SK-N-SH (cell line): ENCODE data around the gene EMILIN2. TPM values are rescaled to one million over a fixed set of nuclear protein-coding genes. Genes with fewer than 3 reads are reported as not detected.
A peak's percentile ranks its signal among the peaks of the same experiment; 100 is the strongest.

Source experiments
- CTCF ChIA-PET: fragments of 300-600, 350-600 bp; formaldehyde crosslinking; extraction: SDS; loops from one replicate; lab custom pipeline; 2021; lab: Yijun Ruan, JAX
- POLR2A ChIA-PET: fragments of 350-600 bp; sonication (Branson Sonifier 250); formaldehyde crosslinking; extraction: SDS; loops from one replicate; lab custom pipeline; 2020; ENCODE audit warnings: antibody characterized with exemption, inconsistent platforms; lab: Yijun Ruan, JAX
- DNase-seq: peaks from one replicate; pipeline ENCODE4 v3.0.0; 2012
- H2AFZ ChIP-seq: fragments of 200-600 bp; sonication (generic); 2 replicates; pipeline ENCODE4 v1.8.1; 2016; ENCODE audit warnings: antibody characterized with exemption, mild to moderate bottlenecking, low read depth
- H3F3A ChIP-seq: fragments of 200-600 bp; sonication (generic); replicated peaks from 2 replicates; pipeline ENCODE3; 2016; ENCODE audit warnings: antibody characterized with exemption, mild to moderate bottlenecking; ENCODE audit not compliant: insufficient read depth
- H3K27ac ChIP-seq, 2 experiments: fragments of 200-500 bp in 1 of 2; fragments of 200-600 bp in 1 of 2; sonication (Bioruptor generic) in 1 of 2; sonication (generic), shearing (Covaris generic) in 1 of 2; 2 replicates each; pipeline versions ENCODE4 v1.5.1 to v1.6.1; 2014 to 2016; ENCODE audit warnings: low read depth in 2 of 2, inconsistent platforms in 1 of 2, low read length in 1 of 2, mild to moderate bottlenecking in 1 of 2, mixed read lengths in 1 of 2
- H3K27me3 ChIP-seq: fragments of 200-600 bp; sonication (generic), shearing (Covaris generic); 2 replicates; pipeline ENCODE4 v1.6.1; 2016; ENCODE audit warnings: mixed run types; ENCODE audit not compliant: insufficient read depth
- H3K36me3 ChIP-seq, 2 experiments: fragments of 200-500 bp in 1 of 2; fragments of 200-600 bp in 1 of 2; sonication (Bioruptor generic) in 1 of 2; sonication (generic) in 1 of 2; replicated peaks in 1 of 2; 2 replicates each; pipeline versions ENCODE3 to v1.5.1; 2014 to 2016; ENCODE audit warnings: low read length in 1 of 2, mild to moderate bottlenecking in 1 of 2; ENCODE audit not compliant: insufficient read depth in 2 of 2, control insufficient read depth in 1 of 2
- H3K4me1 ChIP-seq, 2 experiments: fragments of 200-500 bp in 1 of 2; fragments of 200-600 bp in 1 of 2; sonication (Bioruptor generic) in 1 of 2; sonication (generic), shearing (Covaris generic) in 1 of 2; 2 replicates each; pipeline versions ENCODE4 v1.5.1 to v1.6.1; 2014 to 2016; ENCODE audit warnings: low read depth in 1 of 2, low read length in 1 of 2, mixed run types in 1 of 2; ENCODE audit not compliant: insufficient read depth in 2 of 2, control insufficient read depth in 1 of 2
- H3K4me2 ChIP-seq: fragments of 200-600 bp; sonication (generic), shearing (Covaris generic); 2 replicates; pipeline ENCODE4 v1.6.1; 2017; ENCODE audit warnings: mixed run types
- H3K4me3 ChIP-seq, 2 experiments: fragments of 200-500 bp in 1 of 2; fragments of 200-600 bp in 1 of 2; sonication (Bioruptor generic) in 1 of 2; sonication (generic), shearing (Covaris generic) in 1 of 2; 2 replicates each; pipeline versions ENCODE4 v1.5.1 to v1.8.1; 2014 to 2016; ENCODE audit warnings: low read depth in 2 of 2, inconsistent platforms in 1 of 2, low read length in 1 of 2, mild to moderate bottlenecking in 1 of 2, mixed read lengths in 1 of 2, moderate library complexity in 1 of 2
- H3K79me2 ChIP-seq: fragments of 200-600 bp; sonication (generic); 2 replicates; pipeline ENCODE4 v1.8.1; 2017; ENCODE audit warnings: mild to moderate bottlenecking; ENCODE audit not compliant: insufficient read depth
- H3K9ac ChIP-seq: fragments of 200-600 bp; sonication (generic); 2 replicates; pipeline ENCODE4 v1.6.1; 2017; ENCODE audit warnings: mixed run types
- H3K9me2 ChIP-seq: fragments of 200-600 bp; sonication (generic); 2 replicates; pipeline ENCODE4 v1.6.1; 2017; ENCODE audit warnings: mixed run types
- H3K9me3 ChIP-seq: fragments of 200-600 bp; sonication (generic); 2 replicates; pipeline ENCODE4 v1.6.1; 2017; ENCODE audit warnings: mixed run types, mild to moderate bottlenecking, moderate library complexity
- H4K20me1 ChIP-seq: fragments of 200-600 bp; sonication (generic); 2 replicates; pipeline ENCODE4 v1.6.1; 2017; ENCODE audit warnings: mild to moderate bottlenecking, mixed run types; ENCODE audit not compliant: insufficient read depth
- CTCF ChIP-seq: fragments of 200-600 bp; sonication (generic); IDR thresholded peaks from 2 replicates; pipeline ENCODE4 v1.6.1; 2017; ENCODE audit warnings: antibody characterized with exemption, mild to moderate bottlenecking, moderate library complexity
- ELF1 ChIP-seq: IDR thresholded peaks from 2 replicates; pipeline ENCODE4 v1.4.0; 2012
- EZH2phosphoT487 ChIP-seq: fragments of 200-600 bp; sonication (generic); IDR thresholded peaks from 2 replicates; pipeline ENCODE4 v1.6.1; 2017; ENCODE audit warnings: low read depth, mixed run types, mild to moderate bottlenecking, antibody characterized with exemption, moderate library complexity, borderline replicate concordance
- FOSL2 ChIP-seq: IDR thresholded peaks from 2 replicates; pipeline ENCODE4 v1.4.0; 2012; ENCODE audit warnings: low read depth, mild to moderate bottlenecking, moderate library complexity, borderline replicate concordance
- FOXJ3 ChIP-seq: sonication (generic); formaldehyde crosslinking; IDR thresholded peaks from 2 replicates; pipeline ENCODE4 v1.5.1; 2020; ENCODE audit warnings: mild to moderate bottlenecking, missing genetic modification reagents
- FOXM1 ChIP-seq: IDR thresholded peaks from 2 replicates; pipeline ENCODE4 v1.4.0; 2012; ENCODE audit warnings: low read depth, mild to moderate bottlenecking
- GATA2 ChIP-seq: sonication (generic); formaldehyde crosslinking; IDR thresholded peaks from 2 replicates; pipeline ENCODE4 v1.5.0; 2020; ENCODE audit warnings: mild to moderate bottlenecking, missing genetic modification reagents
- MAX ChIP-seq: IDR thresholded peaks from 2 replicates; pipeline ENCODE4 v1.4.0; 2012; ENCODE audit warnings: low read depth
- MEF2A ChIP-seq: IDR thresholded peaks from 2 replicates; pipeline ENCODE4 v1.4.0; 2012; ENCODE audit warnings: low read depth, borderline replicate concordance
- MXI1 ChIP-seq: IDR thresholded peaks from 2 replicates; pipeline ENCODE4 v1.6.1; 2012; ENCODE audit warnings: mild to moderate bottlenecking, low read depth, low read length, improper control_type of control experiment
- PBX3 ChIP-seq: IDR thresholded peaks from 2 replicates; pipeline ENCODE4; 2012
- POLR2AphosphoS5 ChIP-seq: IDR thresholded peaks from 2 replicates; pipeline ENCODE4 v1.6.1; 2012; ENCODE audit warnings: low read depth, low read length
- RAD21 ChIP-seq: IDR thresholded peaks from 2 replicates; pipeline ENCODE4 v1.6.1; 2012; ENCODE audit warnings: mild to moderate bottlenecking, low read length
- RCOR1 ChIP-seq: fragments of 150-350 bp; IDR thresholded peaks from 2 replicates; pipeline ENCODE4 v1.6.1; 2017; ENCODE audit warnings: antibody characterized with exemption, low read length
- RXRA ChIP-seq: IDR thresholded peaks from 2 replicates; pipeline ENCODE4 v1.4.0; 2012; ENCODE audit warnings: low read depth, mild to moderate bottlenecking, borderline replicate concordance
- SIN3A ChIP-seq: IDR thresholded peaks from 2 replicates; pipeline ENCODE4 v1.6.1; 2012; ENCODE audit warnings: low read depth, mild to moderate bottlenecking, low read length, moderate library complexity, borderline replicate concordance
- SMC3 ChIP-seq: IDR thresholded peaks from 2 replicates; pipeline ENCODE4 v1.6.1; 2012; ENCODE audit warnings: low read depth, low read length, improper control_type of control experiment
- TEAD4 ChIP-seq: IDR thresholded peaks from 2 replicates; pipeline ENCODE4 v1.4.0; 2012; ENCODE audit warnings: mild to moderate bottlenecking, borderline replicate concordance; ENCODE audit not compliant: insufficient read depth
- USF1 ChIP-seq: IDR thresholded peaks from 2 replicates; pipeline ENCODE4 v1.4.0; 2012; ENCODE audit warnings: low read depth, borderline replicate concordance
- USF2 ChIP-seq: fragments of 150-350 bp; IDR thresholded peaks from 2 replicates; pipeline ENCODE4 v1.6.1; 2017; ENCODE audit warnings: antibody characterized with exemption, low read length, low read depth, borderline replicate concordance
- YY1 ChIP-seq: IDR thresholded peaks from 2 replicates; pipeline ENCODE4 v1.4.0; 2012; ENCODE audit warnings: low read depth, mild to moderate bottlenecking
- WGBS: methylation state at CpG from one replicate; pipeline ENCODE4 v1.1.6; 2017; ENCODE audit warnings: low lambda C conversion rate; 5-methylcytosine and 5-hydroxymethylcytosine counted together
- polyA plus RNA-seq, 3 experiments: library from polyadenylated mRNA; depleted of rRNA; stranded (reverse); fragments of >200 nt; gene quantifications; 2 replicates each; pipeline ENCODE4 v1.2.3, GENCODE V29; 2012

EMILIN2 gene
- polyA plus RNA-seq, 1 of the 3 experiments (the other 2 are of a cell fraction) = 1.4 TPM

- CTCF ChIA-PET = interaction anchor here (2.7 kb wide), 1 partner anchor 9 kb away, joined by 8 read pairs; no protein-coding TSS in a partner anchor
- Histone ChIP-seq H4K20me1 (no peaks in the 10 kb centered on the region), H3K9me3 (no peaks in the 10 kb centered on the region), H3K79me2 (peaks cover 6% of the 10 kb centered on the region), H3K36me3 (peaks cover 42 to 49% of the 10 kb centered on the region in 2 experiments), H3K4me3 (no peak overlapping the region), H3K4me1 (peaks cover 0 to 2% of the 10 kb centered on the region in 2 experiments; a peak in 2 of 4 replicates), H3K4me2 (no peak overlapping the region), H3K9ac (no peak overlapping the region), H3K27me3 (no peaks in the 10 kb centered on the region), H3F3A (no peaks in the 10 kb centered on the region)
- POLR2A ChIA-PET = no interaction called here
- 91% methylated on average over 7 of the region's 7 CpGs for WGBS
- no peak for DNase-seq
- TF ChIP-seq MEF2A = no peak
- no peak for TF ChIP-seq USF2
- TF ChIP-seq TEAD4 = no peak
- no peak for TF ChIP-seq USF1
- no peak for TF ChIP-seq FOXJ3 (CRISPR knock-in tag)
- TF ChIP-seq MXI1 = no peak
- TF ChIP-seq EZH2phosphoT487 = no peak
- TF ChIP-seq CTCF = no peak
- no peak for TF ChIP-seq ELF1
- TF ChIP-seq POLR2AphosphoS5 = no peak
- TF ChIP-seq RXRA = no peak
- no peak for TF ChIP-seq PBX3
- TF ChIP-seq, all 33 proteins: peak for 0
- H3K9me2 ChIP-seq = no peaks in the 10 kb centered on the region
- no peak overlapping the region for H3K27ac ChIP-seq
- H2AFZ ChIP-seq = no peak overlapping the region
These were observed 109.2 kb downstream of the EMILIN2 start for GRCh38 chr18:2956056-2956455.

- Histone ChIP-seq H3F3A (no peaks in the 10 kb centered on the region), H3K79me2 (peaks cover 23% of the 10 kb centered on the region), H3K36me3 (peaks cover 18 to 24% of the 10 kb centered on the region in 2 experiments), H3K27me3 (no peaks in the 10 kb centered on the region), H4K20me1 (no peaks in the 10 kb centered on the region), H3K9ac (no peak overlapping the region), H3K4me2 (no peak overlapping the region), H3K4me3 (no peak overlapping the region), H3K9me3 (no peaks in the 10 kb centered on the region), H3K4me1 (peaks cover 9 to 11% of the 10 kb centered on the region in 2 experiments; a peak in 3 of 4 replicates), H3K27ac (peak overlapping the region in 1 of 2 experiments; percentile 67; a peak in 3 of 4 replicates), H3K9me2 (no peaks in the 10 kb centered on the region), H2AFZ (no peak overlapping the region)
- POLR2A ChIA-PET = no interaction called here
- CTCF ChIA-PET = interaction anchor here (0.7 to 3.3 kb wide), 4 partner anchors 11 to 287 kb away, joined by 3 to 13 read pairs (median 7); no protein-coding TSS in a partner anchor
- DNase-seq = peak; percentile 11
- TF ChIP-seq FOSL2 = no peak
- no peak for TF ChIP-seq EZH2phosphoT487
- no peak for TF ChIP-seq USF1
- no peak for TF ChIP-seq SMC3
- no peak for TF ChIP-seq YY1
- peak; percentile 75 for TF ChIP-seq GATA2 (CRISPR knock-in tag)
- TF ChIP-seq RAD21 = no peak
- no peak for TF ChIP-seq SIN3A
- TF ChIP-seq MAX = no peak
- TF ChIP-seq RCOR1 = peak; percentile 54; the same call in 1 of the 2 replicates
- TF ChIP-seq ELF1 = no peak
- TF ChIP-seq FOXM1 = no peak
These were observed 112.1 kb downstream of the EMILIN2 start for GRCh38 chr18:2958819-2959298.
